ENCODE measurements around the gene FGF4.

DNA sequence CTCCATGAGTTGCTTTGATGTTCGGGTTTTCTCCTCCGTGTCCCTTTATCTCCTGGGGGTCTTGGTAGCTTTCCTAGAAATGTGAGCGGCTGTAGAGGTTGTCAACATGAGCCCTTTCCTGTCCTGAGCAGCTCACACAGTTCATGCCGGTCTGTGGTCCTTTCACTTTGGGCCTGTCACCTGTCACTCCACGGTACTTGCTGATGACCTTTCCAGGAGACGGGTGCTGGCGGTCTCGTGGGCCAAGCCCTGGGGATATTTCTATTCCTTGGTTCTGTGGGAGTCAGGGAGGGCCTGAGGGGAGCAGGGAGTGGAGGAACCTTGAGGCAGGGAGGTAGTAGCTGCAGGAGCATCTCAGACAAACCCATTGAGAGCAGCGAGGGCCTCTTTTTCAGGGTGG is 20.9 kb upstream of the FGF4 start:
- TF ChIP-seq BHLHE40 (IDR thresholded peaks at IDR 0.05; ENCODE audit: borderline replicate concordance) (no peak), HDGF (IDR thresholded peaks at IDR 0.05; ENCODE audit: borderline replicate concordance) (no peak), SUZ12 (IDR thresholded peaks at IDR 0.05) (no peak), ELF4 (IDR thresholded peaks at IDR 0.05) (no peak), SP1 (IDR thresholded peaks at IDR 0.05) (no peak)

All from HEK293T (cell line).